Thyroid gland (tissue), 4 donors: ENCODE data around the gene FBN2. TPM values are rescaled to one million over a fixed set of nuclear protein-coding genes. Genes with fewer than 3 reads are reported as not detected.

Source experiments
- DNase-seq, 2 donors: peaks; one replicate each; pipeline ENCODE4 v3.0.0-alpha.2; 2019
- H3K27ac ChIP-seq, 3 donors: fragments of 200-600 bp; sonication (generic); 1 replicate in 2 of 3; 2 replicates in 1 of 3; pipeline ENCODE4 v1.5.1; 2016 to 2019; ENCODE audit warnings: mild to moderate bottlenecking in 1 of 3, moderate library complexity in 1 of 3
- H3K27me3 ChIP-seq: fragments of 200-600 bp; sonication (generic); one replicate; pipeline ENCODE4 v1.5.1; 2019
- H3K36me3 ChIP-seq, 2 donors: fragments of 200-600 bp; sonication (generic); one replicate each; pipeline ENCODE4 v1.5.1; 2016 to 2019
- H3K4me1 ChIP-seq, 2 donors: fragments of 200-600 bp; sonication (generic); one replicate each; pipeline ENCODE4 v1.5.1; 2017 to 2019
- H3K4me3 ChIP-seq, 3 donors: fragments of 200-600 bp; sonication (generic); replicated peaks in 1 of 3; 1 replicate in 2 of 3; 2 replicates in 1 of 3; pipeline ENCODE4 v1.5.1; 2016; ENCODE audit warnings: mild to moderate bottlenecking in 1 of 3
- H3K9me3 ChIP-seq: fragments of 200-600 bp; sonication (generic); one replicate; pipeline ENCODE4 v1.5.1; 2017
- POLR2A ChIP-seq, 2 donors: fragments of 450-650 bp; IDR thresholded peaks; one replicate each; pipeline ENCODE4 v1.6.1; 2017; ENCODE audit warnings: antibody characterized with exemption in 2 of 2, mild to moderate bottlenecking in 2 of 2, moderate library complexity in 1 of 2
- WGBS, 2 donors: methylation state at CpG; one replicate each; pipeline ENCODE4 v1.1.5; 2017; 5-methylcytosine and 5-hydroxymethylcytosine counted together
- intact Hi-C: fragments of 100-400 bp; cut with DNase I; formaldehyde crosslinking; loops from one replicate; pipeline ENCODE4 v1.15.1; 2023
- total RNA-seq, 4 donors: library from RNA; depleted of rRNA; stranded (reverse); fragments of >200 nt; gene quantifications; one replicate each; pipeline ENCODE4 v1.2.3, GENCODE V29; 2016
- TF ChIP-seq, protein P1 (sequence below), 6 experiments: fragments of 200-600 bp in 3 of 6; fragments of 450-650 bp in 3 of 6; sonication (generic) in 3 of 6; IDR thresholded peaks; one replicate each; pipeline ENCODE4 v1.5.1; 2016 to 2019; ENCODE audit warnings: antibody characterized with exemption in 6 of 6, mild to moderate bottlenecking in 2 of 6, inconsistent platforms in 1 of 6, moderate library complexity in 1 of 6

FBN2 gene
- total RNA-seq, 4 donors from 2014 or later = 1.0 to 3.9 (median 2.5) TPM

- Histone ChIP-seq H3K27me3 (no peaks in the 10 kb centered on the region), H3K27ac (no peak overlapping the region), H3K4me3 (no peak overlapping the region), H3K4me1 (no peaks in the 10 kb centered on the region), H3K36me3 (no peaks in the 10 kb centered on the region), H3K9me3 (no peaks in the 10 kb centered on the region)
- no peak for DNase-seq
- WGBS, 2 donors = 52 to 83% methylated on average over 1 of the region's 1 CpG
- intact Hi-C loops = no loop called here
- no peak for TF ChIP-seq POLR2A (IDR thresholded peaks at IDR 0.05)
- TF ChIP-seq, protein P1, sequence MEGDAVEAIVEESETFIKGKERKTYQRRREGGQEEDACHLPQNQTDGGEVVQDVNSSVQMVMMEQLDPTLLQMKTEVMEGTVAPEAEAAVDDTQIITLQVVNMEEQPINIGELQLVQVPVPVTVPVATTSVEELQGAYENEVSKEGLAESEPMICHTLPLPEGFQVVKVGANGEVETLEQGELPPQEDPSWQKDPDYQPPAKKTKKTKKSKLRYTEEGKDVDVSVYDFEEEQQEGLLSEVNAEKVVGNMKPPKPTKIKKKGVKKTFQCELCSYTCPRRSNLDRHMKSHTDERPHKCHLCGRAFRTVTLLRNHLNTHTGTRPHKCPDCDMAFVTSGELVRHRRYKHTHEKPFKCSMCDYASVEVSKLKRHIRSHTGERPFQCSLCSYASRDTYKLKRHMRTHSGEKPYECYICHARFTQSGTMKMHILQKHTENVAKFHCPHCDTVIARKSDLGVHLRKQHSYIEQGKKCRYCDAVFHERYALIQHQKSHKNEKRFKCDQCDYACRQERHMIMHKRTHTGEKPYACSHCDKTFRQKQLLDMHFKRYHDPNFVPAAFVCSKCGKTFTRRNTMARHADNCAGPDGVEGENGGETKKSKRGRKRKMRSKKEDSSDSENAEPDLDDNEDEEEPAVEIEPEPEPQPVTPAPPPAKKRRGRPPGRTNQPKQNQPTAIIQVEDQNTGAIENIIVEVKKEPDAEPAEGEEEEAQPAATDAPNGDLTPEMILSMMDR (IDR thresholded peaks at IDR 0.05) = no peak
These were observed 36.0 kb upstream of the FBN2 start for GRCh38 chr5:128574041-128574440.

DNA sequence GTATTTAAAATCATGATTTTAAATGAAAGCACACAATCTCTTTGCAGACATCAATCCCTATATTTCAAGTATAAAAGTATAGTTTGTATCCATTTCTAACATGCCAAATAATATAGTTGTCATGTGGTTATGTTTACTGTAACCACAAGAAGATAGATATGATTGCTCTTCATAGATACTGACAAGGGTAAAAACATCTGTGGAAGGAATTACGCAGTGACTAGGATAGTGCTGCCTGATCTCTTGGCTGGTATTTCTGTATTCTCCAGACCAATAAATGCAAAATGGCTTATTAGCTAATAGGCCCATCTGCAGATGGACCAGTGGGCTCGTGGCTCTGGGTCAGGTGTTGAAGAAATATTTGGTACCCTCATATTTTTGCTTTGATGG, 34.9 kb upstream of the FBN2 start:
- no peak overlapping the region for H3K27ac ChIP-seq
- WGBS, 2 donors = 77 to 84% methylated on average over 2 of the region's 2 CpGs
- intact Hi-C loops = no loop called here
- H3K9me3 ChIP-seq = no peaks in the 10 kb centered on the region
- no peak for TF ChIP-seq POLR2A (IDR thresholded peaks at IDR 0.05)
- TF ChIP-seq, protein P1 (IDR thresholded peaks at IDR 0.05) = no peak
- no peaks in the 10 kb centered on the region for H3K36me3 ChIP-seq
- H3K4me1 ChIP-seq = no peaks in the 10 kb centered on the region
- no peaks in the 10 kb centered on the region for H3K27me3 ChIP-seq
- DNase-seq = no peak
- no peak overlapping the region for H3K4me3 ChIP-seq

- no peaks in the 10 kb centered on the region for H3K4me1 ChIP-seq
- H3K9me3 ChIP-seq = no peaks in the 10 kb centered on the region
- 79 to 80% methylated on average over 4 of the region's 4 CpGs for WGBS, 2 donors
- no peak overlapping the region for H3K4me3 ChIP-seq
- TF ChIP-seq POLR2A (IDR thresholded peaks at IDR 0.05) = no peak
- TF ChIP-seq, protein P1 (IDR thresholded peaks at IDR 0.05) = no peak
- no peaks in the 10 kb centered on the region for H3K36me3 ChIP-seq
- DNase-seq = no peak
- intact Hi-C loops = no loop called here
- no peak overlapping the region for H3K27ac ChIP-seq
- H3K27me3 ChIP-seq = no peaks in the 10 kb centered on the region
These were observed 34.2 kb upstream of the FBN2 start for GRCh38 chr5:128572051-128572929.

- DNase-seq = no peak
- H3K27me3 ChIP-seq = no peaks in the 10 kb centered on the region
- no peaks in the 10 kb centered on the region for H3K9me3 ChIP-seq
- TF ChIP-seq, protein P1 (IDR thresholded peaks at IDR 0.05) = no peak
- no peak for TF ChIP-seq POLR2A (IDR thresholded peaks at IDR 0.05)
- no peaks in the 10 kb centered on the region for H3K4me1 ChIP-seq
- intact Hi-C loops = no loop called here
- 23 to 34% methylated on average over 2 of the region's 2 CpGs for WGBS, 2 donors
- H3K36me3 ChIP-seq = no peaks in the 10 kb centered on the region
- H3K27ac ChIP-seq = no peak overlapping the region
- H3K4me3 ChIP-seq = no peak overlapping the region
These were observed 28.1 kb upstream of the FBN2 start for GRCh38 chr5:128566178-128566577.
